GM13976 (cell line): ENCODE measurements around the gene C10orf105.

Source experiments
- DNase-seq: peaks from one replicate; pipeline ENCODE4 v3.0.0; 2012; ENCODE audit warnings: low spot score
- in situ Hi-C: fragments of 300-500 bp; cut with MboI; formaldehyde crosslinking; loops from one replicate; pipeline ENCODE4 v1.12.0; 2022; ENCODE audit warnings: low sequenced_read_pairs, mixed read lengths, inconsistent platforms; ENCODE audit not compliant: unreplicated experiment
- TF ChIP-seq, protein P1 (sequence below): IDR thresholded peaks from 2 replicates; pipeline ENCODE4 v1.5.1; 2012; ENCODE audit warnings: borderline replicate concordance, mild to moderate bottlenecking; ENCODE audit not compliant: insufficient read depth; ENCODE audit errors: extremely low read depth, missing control alignments, control extremely low read depth

C10orf105 gene

DNA sequence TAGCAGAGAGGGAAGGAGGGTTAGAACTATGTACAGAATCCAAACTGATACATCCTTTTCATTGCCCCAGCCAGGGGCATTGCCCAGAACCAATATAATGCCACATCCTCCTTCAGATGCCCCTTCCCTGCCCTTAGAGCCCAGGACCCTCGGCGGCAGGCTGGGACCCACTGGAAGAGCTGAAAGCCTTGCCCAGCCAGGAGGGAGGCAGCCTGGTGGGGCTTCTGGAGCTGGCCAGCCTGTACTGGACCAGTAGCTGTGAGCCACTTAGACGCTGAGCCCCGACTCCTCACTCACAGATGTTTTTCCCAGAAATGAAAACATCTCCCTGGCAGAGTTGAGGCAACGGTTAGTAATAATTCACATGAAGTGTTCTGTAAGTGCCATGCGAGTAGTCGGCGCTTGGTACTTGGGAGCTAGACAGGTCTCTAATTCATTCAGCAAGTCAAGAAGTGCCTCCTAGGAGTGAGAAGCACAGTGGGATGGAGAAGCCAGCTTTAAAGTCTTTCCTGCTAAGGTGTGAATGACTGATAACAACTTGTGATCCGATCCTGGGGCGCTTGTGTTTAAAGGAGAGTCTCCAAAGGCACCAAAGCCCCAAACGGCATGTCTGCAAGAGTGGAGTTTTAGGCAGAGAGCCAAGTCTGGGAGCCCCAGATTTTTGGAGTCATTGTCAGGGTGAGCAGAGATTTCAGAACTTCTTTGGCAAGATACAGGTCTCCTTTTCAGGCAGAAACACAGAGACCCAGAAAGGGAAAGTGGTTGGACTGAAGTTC, 44.0 kb upstream of the C10orf105 start:
- DNase-seq = no peak
- TF ChIP-seq, protein P1, sequence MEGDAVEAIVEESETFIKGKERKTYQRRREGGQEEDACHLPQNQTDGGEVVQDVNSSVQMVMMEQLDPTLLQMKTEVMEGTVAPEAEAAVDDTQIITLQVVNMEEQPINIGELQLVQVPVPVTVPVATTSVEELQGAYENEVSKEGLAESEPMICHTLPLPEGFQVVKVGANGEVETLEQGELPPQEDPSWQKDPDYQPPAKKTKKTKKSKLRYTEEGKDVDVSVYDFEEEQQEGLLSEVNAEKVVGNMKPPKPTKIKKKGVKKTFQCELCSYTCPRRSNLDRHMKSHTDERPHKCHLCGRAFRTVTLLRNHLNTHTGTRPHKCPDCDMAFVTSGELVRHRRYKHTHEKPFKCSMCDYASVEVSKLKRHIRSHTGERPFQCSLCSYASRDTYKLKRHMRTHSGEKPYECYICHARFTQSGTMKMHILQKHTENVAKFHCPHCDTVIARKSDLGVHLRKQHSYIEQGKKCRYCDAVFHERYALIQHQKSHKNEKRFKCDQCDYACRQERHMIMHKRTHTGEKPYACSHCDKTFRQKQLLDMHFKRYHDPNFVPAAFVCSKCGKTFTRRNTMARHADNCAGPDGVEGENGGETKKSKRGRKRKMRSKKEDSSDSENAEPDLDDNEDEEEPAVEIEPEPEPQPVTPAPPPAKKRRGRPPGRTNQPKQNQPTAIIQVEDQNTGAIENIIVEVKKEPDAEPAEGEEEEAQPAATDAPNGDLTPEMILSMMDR = no peak
- in situ Hi-C loops = no loop called here

- TF ChIP-seq, protein P1 = no peak
Measured at GRCh38 chr10:71762324-71762723, 42.7 kb upstream of the C10orf105 start.

GRCh38 chr10:71761541-71762113, 42.0 kb upstream of the C10orf105 start:
- TF ChIP-seq, protein P1 = no peak
- no peak for DNase-seq
- in situ Hi-C loops = no loop called here

More at GRCh38 chr10:71762324-71762723, 42.7 kb upstream of the C10orf105 start:
- in situ Hi-C loops = no loop called here
- no peak for DNase-seq

- TF ChIP-seq, protein P1 = no peak
- no peak for DNase-seq
- in situ Hi-C loops = no loop called here
Measured at GRCh38 chr10:71761105-71761511, 41.5 kb upstream of the C10orf105 start.

GRCh38 chr10:71757399-71757922, 37.9 kb upstream of the C10orf105 start:
- TF ChIP-seq, protein P1 = no peak
- in situ Hi-C loops = no loop called here
- no peak for DNase-seq

GRCh38 chr10:71756311-71757191, 37.0 kb upstream of the C10orf105 start:
- no peak for DNase-seq
- in situ Hi-C loops = no loop called here
- TF ChIP-seq, protein P1 = no peak
